WI38 (cell line): ENCODE data around the gene AHCYL2.

Experiments used
- H3K4me3 ChIP-seq: 2 replicates; pipeline ENCODE4 v1.5.1; 2011; ENCODE audit warnings: low read depth, mild to moderate bottlenecking, control low read depth, low read length
- CTCF ChIP-seq: IDR thresholded peaks from 2 replicates; pipeline ENCODE4 v1.5.1; 2012; ENCODE audit warnings: low read depth, mild to moderate bottlenecking, control low read depth, low read length

AHCYL2 gene

GRCh38 chr7:129433847-129434674, 209.2 kb downstream of the AHCYL2 start, which contains the start of gene STRIP2:
STRIP2 (plus strand) TSS chr7:129434432; CDS start chr7:129434473, 41 bp downstream.
- TF ChIP-seq CTCF = 0 out of 2 replicates have a peak, but pooled peaks have one; percentile 6
- peak within 1 kb of the TSS; percentile 81 for H3K4me3 ChIP-seq

- TF ChIP-seq CTCF = no peak
- peak overlapping the region; percentile 81 for H3K4me3 ChIP-seq
Observed at GRCh38 chr7:129434675-129435318, 210.0 kb downstream of the AHCYL2 start.

GRCh38 chr7:129435414-129435829, 210.6 kb downstream of the AHCYL2 start:
- peak overlapping the region; percentile 81 for H3K4me3 ChIP-seq
- no peak for TF ChIP-seq CTCF

GRCh38 chr7:129436335-129436923, 211.6 kb downstream of the AHCYL2 start:
- TF ChIP-seq CTCF = no peak
- no peak overlapping the region for H3K4me3 ChIP-seq

GRCh38 chr7:129437190-129437589, 212.4 kb downstream of the AHCYL2 start:
- TF ChIP-seq CTCF = no peak
- no peak overlapping the region for H3K4me3 ChIP-seq

- no peak for TF ChIP-seq CTCF
- no peak overlapping the region for H3K4me3 ChIP-seq
Observed at GRCh38 chr7:129438281-129438838, 213.5 kb downstream of the AHCYL2 start.
